HL-60 (cell line): ENCODE measurements around the gene ALOXE3.

Experiments
- DNase-seq, 2 experiments: peaks; one replicate each; pipeline ENCODE4 v3.0.0-alpha.2; 2010 to 2020; ENCODE audit warnings: low read depth in 1 of 2, low spot score in 1 of 2
- H3K27ac ChIP-seq: fragments of 250-450 bp; sonication (Bioruptor Pico); replicated peaks from 2 replicates; pipeline ENCODE4 v1.5.1; 2020; ENCODE audit warnings: mild to moderate bottlenecking, moderate library complexity
- H3K27me3 ChIP-seq: fragments of 250-450 bp; sonication (Bioruptor Pico); 2 replicates; pipeline ENCODE4 v1.5.1; 2021; ENCODE audit warnings: mild to moderate bottlenecking, moderate library complexity; ENCODE audit not compliant: insufficient read depth, poor library complexity, severe bottlenecking
- H3K4me3 ChIP-seq: replicated peaks from 2 replicates; pipeline ENCODE4 v1.5.1; 2011; ENCODE audit warnings: mild to moderate bottlenecking, control low read depth, low read length; ENCODE audit not compliant: insufficient read depth
- CTCF ChIP-seq: IDR thresholded peaks from one replicate; pipeline ENCODE4 v1.5.1; 2011; ENCODE audit warnings: low read length, control low read depth, inconsistent platforms; ENCODE audit not compliant: insufficient read depth
- GABPA ChIP-seq: IDR thresholded peaks from 2 replicates; pipeline ENCODE4 v1.6.1; 2012; ENCODE audit warnings: low read depth
- POLR2AphosphoS5 ChIP-seq: IDR thresholded peaks from 2 replicates; pipeline ENCODE4 v1.6.1; 2012; ENCODE audit warnings: low read depth
- REST ChIP-seq: IDR thresholded peaks from 2 replicates; pipeline ENCODE4 v1.6.1; 2012; ENCODE audit warnings: low read depth; ENCODE audit not compliant: insufficient replicate concordance
- SPI1 ChIP-seq: IDR thresholded peaks from 2 replicates; pipeline ENCODE4 v1.6.1; 2012; ENCODE audit warnings: low read depth, mild to moderate bottlenecking, borderline replicate concordance

The ALOXE3 gene

GRCh38 chr17:8100763-8101162, 17.6 kb downstream of the ALOXE3 start:
- DNase-seq: no peak
- no peak overlapping the region for H3K4me3 ChIP-seq
- no peak overlapping the region for H3K27ac ChIP-seq
- TF ChIP-seq CTCF (no peak), GABPA (no peak), POLR2AphosphoS5 (no peak), REST (no peak), SPI1 (no peak)
- no peaks in the 10 kb centered on the region for H3K27me3 ChIP-seq

- no peak for DNase-seq
- no peaks in the 10 kb centered on the region for H3K27me3 ChIP-seq
- TF ChIP-seq SPI1 (no peak), GABPA (no peak), POLR2AphosphoS5 (no peak), CTCF (no peak), REST (no peak)
- no peak overlapping the region for H3K4me3 ChIP-seq
- H3K27ac ChIP-seq: no peak overlapping the region
These were observed 18.2 kb downstream of the ALOXE3 start for GRCh38 chr17:8100111-8100510.

GRCh38 chr17:8096541-8096940, 21.8 kb downstream of the ALOXE3 start:
- no peaks in the 10 kb centered on the region for H3K27me3 ChIP-seq
- no peak for DNase-seq
- H3K27ac ChIP-seq: no peak overlapping the region
- no peak for TF ChIP-seq POLR2AphosphoS5
- no peak for TF ChIP-seq REST
- TF ChIP-seq CTCF: no peak
- TF ChIP-seq SPI1: no peak
- no peak for TF ChIP-seq GABPA
- no peak overlapping the region for H3K4me3 ChIP-seq
